Ascending aorta (tissue), 2 donors: ENCODE results near the gene PREPL. TPM values are rescaled to one million over a fixed set of nuclear protein-coding genes. Genes with fewer than 3 reads are reported as not detected.

Source experiments
- DNase-seq, 2 donors: peaks; one replicate each; pipeline ENCODE4 v3.0.0-alpha.2; 2019; ENCODE audit warnings: low spot score in 2 of 2
- H3K27ac ChIP-seq, 2 donors: fragments of 200-600 bp; sonication (generic); one replicate each; pipeline ENCODE4 v1.5.1; 2016 to 2017; ENCODE audit warnings: mild to moderate bottlenecking in 1 of 2
- H3K27me3 ChIP-seq: fragments of 200-600 bp; sonication (generic); one replicate; pipeline ENCODE4 v1.5.1; 2017
- H3K36me3 ChIP-seq, 2 donors: fragments of 200-600 bp; sonication (generic); one replicate each; pipeline ENCODE4 v1.5.1; 2016
- H3K4me1 ChIP-seq, 2 donors: fragments of 200-600 bp; sonication (generic); one replicate each; pipeline ENCODE4 v1.5.1; 2016 to 2017; ENCODE audit warnings: mild to moderate bottlenecking in 1 of 2
- H3K4me3 ChIP-seq, 2 donors: fragments of 200-600 bp; sonication (generic); one replicate each; pipeline ENCODE4 v1.5.1; 2016 to 2017; ENCODE audit warnings: mild to moderate bottlenecking in 1 of 2
- H3K9me3 ChIP-seq, 2 donors: fragments of 200-600 bp; sonication (generic); one replicate each; pipeline ENCODE4 v1.5.1; 2016
- CTCF ChIP-seq, 3 experiments: fragments of 200-600 bp in 2 of 3; fragments of 450-650 bp in 1 of 3; sonication (generic) in 2 of 3; IDR thresholded peaks; one replicate each; pipeline ENCODE4 v1.5.1; 2016 to 2019; ENCODE audit warnings: antibody characterized with exemption in 3 of 3, mild to moderate bottlenecking in 1 of 3, moderate library complexity in 1 of 3
- intact Hi-C: fragments of 100-400 bp; cut with DNase I; formaldehyde crosslinking; loops from one replicate; pipeline ENCODE4 v1.15.1; 2023
- total RNA-seq: library from RNA; depleted of rRNA; stranded (reverse); fragments of >200 nt; gene quantifications from one replicate; pipeline ENCODE4 v1.1.0, GENCODE V29; 2016

PREPL gene
- total RNA-seq, 1 donor from 2014 or later = 22.6 TPM

DNA sequence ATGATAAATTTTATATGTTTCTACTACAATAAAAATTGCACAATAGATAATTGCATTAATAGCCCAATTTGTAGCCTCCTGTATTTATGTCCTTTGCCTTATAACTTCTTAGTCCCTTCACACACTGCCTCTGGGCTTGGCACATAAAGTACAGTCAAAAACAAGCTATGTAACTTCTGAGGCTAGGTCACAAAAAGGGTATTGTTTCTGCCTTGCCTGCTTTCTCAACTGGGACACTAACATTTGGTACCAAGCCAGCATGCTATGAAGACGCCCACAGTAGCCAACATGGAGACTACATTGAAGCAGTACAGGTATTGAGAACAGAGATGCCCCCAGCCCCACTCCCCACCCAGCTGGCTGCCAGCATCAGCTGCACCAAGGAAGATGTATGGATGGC is 91.5 kb downstream of the PREPL start:
- Histone ChIP-seq H3K36me3 (no peaks in the 10 kb centered on the region), H3K27me3 (no peaks in the 10 kb centered on the region), H3K27ac (peak overlapping the region; percentile 81 to 92), H3K4me3 (no peak overlapping the region), H3K9me3 (no peaks in the 10 kb centered on the region), H3K4me1 (peaks cover 9 to 42% of the 10 kb centered on the region in 2 donors)
- intact Hi-C loops = no loop called here
- TF ChIP-seq CTCF (IDR thresholded peaks at IDR 0.05) = no peak
- DNase-seq = no peak

DNA sequence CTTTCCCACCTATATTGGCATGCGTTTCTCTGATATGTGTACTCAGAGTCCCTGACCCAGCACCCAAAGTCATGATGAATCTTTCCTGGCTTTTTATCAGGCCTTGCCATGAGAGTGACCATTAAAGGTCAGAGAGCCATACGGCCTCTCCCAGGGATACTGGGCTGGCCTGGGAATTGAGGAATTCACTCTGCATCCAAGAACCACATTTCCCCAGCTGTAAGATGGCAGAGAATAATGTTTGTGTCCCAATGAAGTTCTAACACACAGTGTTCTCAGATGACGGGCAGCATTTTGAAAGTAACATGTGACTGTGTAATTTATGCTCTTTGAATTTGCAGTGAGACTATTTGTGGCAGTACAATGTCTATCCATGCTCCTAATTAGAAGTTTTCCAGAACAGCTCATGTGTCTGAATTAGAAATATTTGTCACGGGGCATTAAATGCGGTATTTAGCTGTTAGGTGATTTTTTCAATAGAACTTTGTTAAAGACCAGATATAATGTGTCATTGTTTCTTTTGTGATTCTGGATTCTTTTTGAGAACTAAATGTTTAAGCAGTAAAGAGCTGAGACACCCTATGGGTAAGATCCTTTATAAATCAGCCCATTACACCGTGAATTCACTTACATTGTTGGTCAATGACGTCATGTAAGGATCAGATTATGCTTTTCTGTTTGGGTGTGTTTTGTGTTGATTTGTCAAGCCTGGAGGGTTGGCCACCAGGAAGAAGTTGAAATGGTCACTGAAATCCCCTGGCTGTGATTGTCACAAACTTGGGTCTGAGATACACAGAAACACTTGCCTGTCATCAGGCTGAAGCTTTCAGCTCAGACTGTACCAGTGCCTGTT is 93.3 kb downstream of the PREPL start:
- H3K27ac ChIP-seq = peak overlapping the region; percentile 81 to 92
- intact Hi-C loops = loop anchor here (1.0 to 2.0 kb wide), 4 partner anchors 23 to 99 kb away; partner anchors contain the start of genes CAMKMT, PPM1B and PREPL
- no peaks in the 10 kb centered on the region for H3K27me3 ChIP-seq
- H3K9me3 ChIP-seq = no peaks in the 10 kb centered on the region
- no peaks in the 10 kb centered on the region for H3K36me3 ChIP-seq
- DNase-seq = peak; percentile 14 to 88
- peaks cover 9 to 42% of the 10 kb centered on the region in 2 donors for H3K4me1 ChIP-seq
- no peak for TF ChIP-seq CTCF (IDR thresholded peaks at IDR 0.05)
- H3K4me3 ChIP-seq = no peak overlapping the region

Other genes starting within 250 kb of the PREPL start
- gene PPM1B, start 192.6 kb downstream of the PREPL start, total RNA-seq = 27.9 TPM
- 1.1 TPM for gene SLC3A1, start 86.0 kb downstream of the PREPL start, total RNA-seq
- gene CAMKMT, start 453 bp upstream of the PREPL start, total RNA-seq = 5.1 TPM